GM19239 (cell line): ENCODE measurements around the gene ADAMTS14.

Source experiments
- DNase-seq: peaks from one replicate; pipeline ENCODE4 v3.0.0; 2011; ENCODE audit warnings: low spot score; ENCODE audit not compliant: insufficient read length
- FAIRE-seq: peaks from 2 replicates; lab custom pipeline; 2011; peaks lifted over from hg19 to GRCh38; lab: Jason Lieb, UNC

ADAMTS14 gene

GRCh38 chr10:70804421-70804808 lies 132.1 kb downstream of the ADAMTS14 start:
- FAIRE-seq (no peak), DNase-seq (no peak)

GRCh38 chr10:70805619-70806215 lies 133.4 kb downstream of the ADAMTS14 start:
- DNase-seq (no peak), FAIRE-seq (no peak)

GRCh38 chr10:70806841-70807240 lies 134.5 kb downstream of the ADAMTS14 start:
- no peak for DNase-seq
- FAIRE-seq: no peak

- no peak for FAIRE-seq
- DNase-seq: no peak
Observed at GRCh38 chr10:70807556-70807955, 135.2 kb downstream of the ADAMTS14 start.

- FAIRE-seq: no peak
- no peak for DNase-seq
Observed at GRCh38 chr10:70809011-70809611, 136.8 kb downstream of the ADAMTS14 start.

GRCh38 chr10:70809726-70810125 lies 137.4 kb downstream of the ADAMTS14 start:
- DNase-seq (no peak), FAIRE-seq (no peak)

- no peak for FAIRE-seq
- no peak for DNase-seq
Observed at GRCh38 chr10:70810967-70811366, 138.7 kb downstream of the ADAMTS14 start.

GRCh38 chr10:70811881-70812280 lies 139.6 kb downstream of the ADAMTS14 start:
- DNase-seq: no peak

More at GRCh38 chr10:70811881-70812280, 139.6 kb downstream of the ADAMTS14 start:
- FAIRE-seq: no peak
